Endothelial cell of umbilical vein (primary cell): ENCODE data around the gene CECR2. TPM values are rescaled to one million over a fixed set of nuclear protein-coding genes. Genes with fewer than 3 reads are reported as not detected.

Experiments
- BruUV-seq: library from RNA; stranded (reverse); fragments of 400-500 nt; replicated peaks from 2 replicates; lab custom pipeline; 2021; lab: Mats Ljungman, UMichigan
- CTCF ChIA-PET: fragments of 300-600, 350-600 bp; sonication (Branson Sonifier 250); formaldehyde crosslinking; loops from one replicate; lab custom pipeline; 2021; ENCODE audit warnings: antibody characterized with exemption, inconsistent platforms; lab: Charles Lee
- POLR2A ChIA-PET: fragments of 300-600, 350-600 bp; sonication (Branson Sonifier 250); formaldehyde crosslinking; loops from one replicate; lab custom pipeline; 2021; ENCODE audit warnings: antibody characterized with exemption, inconsistent platforms; lab: Charles Lee
- DNase-seq: peaks from one replicate; pipeline ENCODE4 v3.0.0-alpha.2; 2011; ENCODE audit warnings: low read depth, low spot score
- FAIRE-seq: peaks from 2 replicates; lab custom pipeline; 2011; peaks lifted over from hg19 to GRCh38; lab: Jason Lieb, UNC
- H2AFZ ChIP-seq: 2 replicates; pipeline ENCODE4 v1.6.0; 2012; ENCODE audit warnings: low read depth, low read length, control low read depth, inconsistent platforms
- H3K27ac ChIP-seq: 2 replicates; pipeline ENCODE4 v1.5.1; 2011; ENCODE audit warnings: low read depth, mild to moderate bottlenecking, control low read depth, low read length, moderate library complexity; ENCODE audit not compliant: insufficient read depth
- H3K27me3 ChIP-seq, 2 experiments: 2 replicates each; pipeline versions ENCODE4 v1.6.0 to v1.6.1; 2011; ENCODE audit warnings: low read length in 2 of 2, mixed read lengths in 1 of 2; ENCODE audit not compliant: control insufficient read depth in 2 of 2, insufficient read depth in 2 of 2
- H3K36me3 ChIP-seq, 2 experiments: 2 replicates in 1 of 2; 3 replicates in 1 of 2; pipeline ENCODE4 v1.5.1; 2011; ENCODE audit warnings: low read length in 2 of 2, mild to moderate bottlenecking in 1 of 2, moderate library complexity in 1 of 2; ENCODE audit not compliant: control insufficient read depth in 2 of 2, insufficient read depth in 2 of 2; ENCODE audit errors: extremely low read depth in 1 of 2
- H3K4me1 ChIP-seq: 3 replicates; pipeline ENCODE4 v1.5.1; 2011; ENCODE audit warnings: mild to moderate bottlenecking, low read length; ENCODE audit not compliant: control insufficient read depth, insufficient read depth; ENCODE audit errors: extremely low read depth
- H3K4me2 ChIP-seq: 2 replicates; pipeline ENCODE4 v1.6.1; 2011; ENCODE audit warnings: low read length, control low read depth, mixed read lengths; ENCODE audit not compliant: insufficient read depth
- H3K4me3 ChIP-seq, 3 experiments: fragments of 200-600 bp in 1 of 3; sonication (generic), shearing (Covaris generic) in 1 of 3; replicated peaks in 1 of 3; 2 replicates each; pipeline ENCODE4 v1.5.1; 2011 to 2016; ENCODE audit warnings: control low read depth in 3 of 3, low read length in 3 of 3, mild to moderate bottlenecking in 2 of 3, inconsistent platforms in 1 of 3, low read depth in 1 of 3, moderate library complexity in 1 of 3; ENCODE audit not compliant: insufficient read depth in 1 of 3
- H3K79me2 ChIP-seq: 2 replicates; pipeline ENCODE4 v1.6.0; 2012; ENCODE audit warnings: low read length, inconsistent platforms; ENCODE audit not compliant: control insufficient read depth, insufficient read depth
- H3K9ac ChIP-seq: replicated peaks from 2 replicates; pipeline ENCODE3; 2011; ENCODE audit warnings: low read length, control low read depth; ENCODE audit not compliant: insufficient read depth; ENCODE audit errors: extremely low read depth
- H3K9me1 ChIP-seq: replicated peaks from 3 replicates; pipeline ENCODE4 v1.6.0; 2011; ENCODE audit warnings: mild to moderate bottlenecking, low read length; ENCODE audit not compliant: control insufficient read depth, insufficient read depth; ENCODE audit errors: extremely low read depth
- H3K9me3 ChIP-seq: replicated peaks from 2 replicates; pipeline ENCODE4 v1.5.1; 2012; ENCODE audit warnings: low read length, inconsistent platforms; ENCODE audit not compliant: control insufficient read depth, insufficient read depth
- H4K20me1 ChIP-seq: replicated peaks from 2 replicates; pipeline ENCODE3; 2011; ENCODE audit warnings: mild to moderate bottlenecking, low read length; ENCODE audit not compliant: control insufficient read depth, insufficient read depth; ENCODE audit errors: extremely low read depth
- CTCF ChIP-seq, 2 donors: IDR thresholded peaks; 1 replicate in 1 of 2; 2 replicates in 1 of 2; pipeline ENCODE4 v1.5.1; 2011; ENCODE audit warnings: low read length in 2 of 2, mild to moderate bottlenecking in 2 of 2, moderate library complexity in 2 of 2, control low read depth in 1 of 2, inconsistent platforms in 1 of 2, low read depth in 1 of 2; ENCODE audit not compliant: insufficient read depth in 1 of 2; ENCODE audit errors: extremely low read depth in 1 of 2
- EZH2 ChIP-seq: IDR thresholded peaks from 2 replicates; pipeline ENCODE4 v1.6.1; 2012; ENCODE audit warnings: borderline replicate concordance, low read depth, mild to moderate bottlenecking, moderate library complexity, low read length, inconsistent platforms; ENCODE audit not compliant: severe bottlenecking
- FOS ChIP-seq: IDR thresholded peaks from 2 replicates; pipeline ENCODE4 v1.6.1; 2011; ENCODE audit warnings: mild to moderate bottlenecking, low read length, moderate library complexity, borderline replicate concordance; ENCODE audit not compliant: insufficient read depth
- GATA2 ChIP-seq: IDR thresholded peaks from 2 replicates; pipeline ENCODE4 v1.7.0; 2011; ENCODE audit warnings: low read depth, mild to moderate bottlenecking, moderate library complexity, mixed read lengths, low read length; ENCODE audit not compliant: insufficient read length, insufficient read depth
- JUN ChIP-seq: IDR thresholded peaks from 2 replicates; pipeline ENCODE4 v1.6.1; 2011; ENCODE audit warnings: borderline replicate concordance, low read depth; ENCODE audit not compliant: insufficient read length, insufficient read depth
- MAX ChIP-seq: IDR thresholded peaks from 2 replicates; pipeline ENCODE4 v1.6.1; 2011; ENCODE audit not compliant: insufficient read depth, insufficient read length
- MYC ChIP-seq: IDR thresholded peaks from one replicate; pipeline ENCODE4 v1.6.1; 2011; ENCODE audit warnings: mild to moderate bottlenecking, low read depth, low read length
- POLR2A ChIP-seq: IDR thresholded peaks from 2 replicates; pipeline ENCODE4 v1.6.1; 2012; ENCODE audit warnings: low read depth, mild to moderate bottlenecking, control low read depth, low read length
- POLR2AphosphoS5 ChIP-seq: IDR thresholded peaks from 2 replicates; pipeline ENCODE4 v1.6.1; 2012; ENCODE audit warnings: low read depth, mild to moderate bottlenecking, control low read depth, low read length, moderate library complexity; ENCODE audit not compliant: insufficient read depth
- dilution Hi-C: fragments of 300-500 bp; cut with MboI; formaldehyde crosslinking; loops from one replicate; pipeline ENCODE4 v1.15.0; 2019; ENCODE audit warnings: low sequenced_read_pairs; ENCODE audit not compliant: extremely low pct_ligation_motif_present
- intact Hi-C: fragments of 100-400 bp; cut with micrococcal nuclease; formaldehyde crosslinking; loops from one replicate; pipeline ENCODE4 v1.10.0; 2022
- polyA plus RNA-seq, 4 experiments: library from polyadenylated mRNA; depleted of rRNA in 3 of 4; stranded (reverse) in 3 of 4; unstranded in 1 of 4; fragments of >200 nt; gene quantifications; 2 replicates each; pipeline versions ENCODE4 v1.2.1 to v1.2.3, GENCODE V29; 2011 to 2012; ENCODE audit warnings: missing spikeins in 1 of 4
- small RNA-seq: library from RNA; depleted of rRNA; stranded (forward); fragments of <200 nt; gene quantifications from one replicate; pipeline ENCODE3, GENCODE V24; 2012; ENCODE audit warnings: low replicate concordance, low read depth; ENCODE audit not compliant: insufficient read depth, insufficient read length
- total RNA-seq: library from RNA; stranded (reverse); gene quantifications from 2 replicates; pipeline ENCODE4 v1.2.3, GENCODE V29; 2021

Gene CECR2
- total and polyA plus RNA-seq, 2 donors (not counting 3 experiments of a cell fraction or from before 2014, with no cell fraction given): 0.01 TPM; not detected in 1

GRCh38 chr22:17606496-17606895, 237.2 kb downstream of the CECR2 start:
- Histone ChIP-seq H3K27ac (no peak overlapping the region), H2AFZ (no peak overlapping the region), H3K27me3 (no peaks in the 10 kb centered on the region), H3K9me3 (no peaks in the 10 kb centered on the region), H3K36me3 (peaks cover 3 to 12% of the 10 kb centered on the region in 2 experiments), H3K4me3 (no peak overlapping the region), H4K20me1 (peaks cover 2% of the 10 kb centered on the region), H3K79me2 (peaks cover 11% of the 10 kb centered on the region), H3K4me1 (no peaks in the 10 kb centered on the region), H3K9me1 (no peaks in the 10 kb centered on the region), H3K9ac (no peak overlapping the region), H3K4me2 (no peak overlapping the region)
- no TSS peak for BruUV-seq
- dilution Hi-C loops: no loop called here
- FAIRE-seq (no peak), DNase-seq (no peak)
- intact Hi-C loops: loop anchor here (2.0 kb wide), 1 partner anchor 36 kb away; no protein-coding TSS in a partner anchor
- POLR2A ChIA-PET: no interaction called here
- TF ChIP-seq POLR2A (no peak), MYC (no peak), CTCF (IDR thresholded peaks at IDR 0.05; ENCODE audit: extremely low read depth in 1 of 2, insufficient read depth in 1 of 2, low read depth in 1 of 2, low read length in 2 of 2) (no peak), FOS (no peak), EZH2 (no peak), POLR2AphosphoS5 (no peak), JUN (no peak), GATA2 (no peak), MAX (no peak)
- CTCF ChIA-PET: interaction anchor here (0.9 kb wide), 1 partner anchor 15 kb away, joined by 3 read pairs; no protein-coding TSS in a partner anchor

Small RNA genes lying within 50 kb of the gene (small RNA-seq; reads per million reads assigned to genes)
- gene CECR9 (not detected), gene RN7SL843P (not detected)

Other genes with a start within 250 kb of the CECR2 start
- 0.33 and 0.37 TPM in 2 replicates for gene TMEM121B, start 248.1 kb upstream of the CECR2 start, total RNA-seq
- gene TMEM121B, start 248.1 kb upstream of the CECR2 start, polyA plus RNA-seq: 0.18 and 0.21 TPM in 2 replicates
- 28.1 and 29.1 TPM in 2 replicates for gene HDHD5, start 210.2 kb upstream of the CECR2 start, total RNA-seq
- gene HDHD5, start 210.2 kb upstream of the CECR2 start, polyA plus RNA-seq: 49.5 and 54.1 TPM in 2 replicates
- 5.2 and 11.4 TPM in 2 replicates for gene ADA2, start 150.0 kb upstream of the CECR2 start, total RNA-seq
- gene ADA2, start 150.0 kb upstream of the CECR2 start, polyA plus RNA-seq: 11.0 and 11.8 TPM in 2 replicates
- not detected in 2 replicates for gene SLC25A18, start 194.0 kb downstream of the CECR2 start, total RNA-seq
- gene SLC25A18, start 194.0 kb downstream of the CECR2 start, polyA plus RNA-seq: not detected in 2 replicates